ENCODE results near the gene DPEP3.
A peak's percentile ranks its signal among the peaks of the same experiment; 100 is the strongest.

- TF ChIP-seq POLR2AphosphoS5 (IDR thresholded peaks at IDR 0.05; ENCODE audit: low read length), result no peak; the same call in 1 of the 2 replicates
- no peak for TF ChIP-seq POLR2AphosphoS2 (IDR thresholded peaks at IDR 0.05; ENCODE audit: low read depth, low read length)
- peak; percentile 77 for TF ChIP-seq POLR2A (IDR thresholded peaks at IDR 0.05; ENCODE audit: low read depth, low read length)
- no peak for TF ChIP-seq EGR1 (IDR thresholded peaks at IDR 0.05; ENCODE audit: borderline replicate concordance in 1 of 2, low read depth in 2 of 2, low read length in 2 of 2)
- TF ChIP-seq NFYB (IDR thresholded peaks at IDR 0.05; ENCODE audit: insufficient read depth, low read depth, low read length), result no peak
- TF ChIP-seq TCF7 (IDR thresholded peaks at IDR 0.05; ENCODE audit: borderline replicate concordance), result no peak
- TF ChIP-seq PAX5 (IDR thresholded peaks at IDR 0.05; ENCODE audit: borderline replicate concordance, low read depth, low read length), result no peak
- no peak for TF ChIP-seq BRCA1 (IDR thresholded peaks at IDR 0.05; ENCODE audit: low read depth, low read length)
- TF ChIP-seq MAX (IDR thresholded peaks at IDR 0.05; ENCODE audit: low read depth, low read length), result no peak
- TF ChIP-seq CTCF (IDR thresholded peaks at IDR 0.05 in 2 of 3, conservative IDR thresholded peaks at IDR 0.05 in 1 of 3; ENCODE audit: control insufficient read depth in 2 of 3, extremely low read depth in 1 of 3, insufficient read depth in 1 of 3, low read depth in 3 of 3, low read length in 3 of 3), result peak; percentile 93 to 98 (median 96)
- no peak for TF ChIP-seq DPF2 (IDR thresholded peaks at IDR 0.05)
- TF ChIP-seq JUNB (IDR thresholded peaks at IDR 0.05), result no peak
- TF ChIP-seq FOS (IDR thresholded peaks at IDR 0.05; ENCODE audit: borderline replicate concordance, extremely low read depth, insufficient read length), result no peak
Measured at GRCh38 chr16:67928561-67929364, 51.5 kb downstream of the DPEP3 start.

All from GM12878 (cell line).